K562 (cell line): ENCODE results near the gene FARP1.

Source experiments
- C11orf30 ChIP-seq: fragments of 450-650 bp; IDR thresholded peaks from 2 replicates; pipeline ENCODE4 v1.6.1; 2016; ENCODE audit warnings: low read depth, mild to moderate bottlenecking
- EP300 ChIP-seq: IDR thresholded peaks from 2 replicates; pipeline ENCODE4 v1.6.1; 2012; ENCODE audit warnings: low read length, improper control_type of control experiment
- KAT7 ChIP-seq: sonication (generic); formaldehyde crosslinking; IDR thresholded peaks from 2 replicates; pipeline ENCODE4 v1.8.0; 2022; ENCODE audit warnings: missing genetic modification reagents, mild to moderate bottlenecking, borderline replicate concordance
- KLF16 ChIP-seq: IDR thresholded peaks from 2 replicates; pipeline ENCODE4 v1.6.1; 2016; ENCODE audit warnings: antibody characterized with exemption
- MYC ChIP-seq, 2 experiments: fragments of 250-450 bp in 1 of 2; sonication (Bioruptor Pico) in 1 of 2; IDR thresholded peaks; 2 replicates each; pipeline versions ENCODE4 v1.5.1 to v1.6.1; 2012 to 2021; ENCODE audit warnings: low read depth in 2 of 2, borderline replicate concordance in 1 of 2, improper control_type of control experiment in 1 of 2, low read length in 1 of 2, mild to moderate bottlenecking in 1 of 2, moderate library complexity in 1 of 2
- RFX1 ChIP-seq: fragments of 450-650 bp; IDR thresholded peaks from 2 replicates; pipeline ENCODE4 v1.6.1; 2016; ENCODE audit warnings: mild to moderate bottlenecking, moderate library complexity
- SP1 ChIP-seq: sonication (generic); formaldehyde crosslinking; IDR thresholded peaks from 2 replicates; pipeline ENCODE4 v1.8.1; 2022; ENCODE audit warnings: mild to moderate bottlenecking, missing genetic modification reagents
- TF ChIP-seq, protein P1 (sequence below), 3 experiments: IDR thresholded peaks in 2 of 3; conservative IDR thresholded peaks in 1 of 3; 2 replicates each; pipeline ENCODE4 v1.5.1; 2011 to 2012; ENCODE audit warnings: low read length in 3 of 3, mild to moderate bottlenecking in 3 of 3, control low read depth in 2 of 3, improper control_type of control experiment in 1 of 3, inconsistent platforms in 1 of 3, low read depth in 1 of 3, mixed read lengths in 1 of 3, moderate library complexity in 1 of 3; ENCODE audit not compliant: insufficient read depth in 2 of 3
- TF ChIP-seq, protein P2 (sequence below): sonication (generic); formaldehyde crosslinking; IDR thresholded peaks from 2 replicates; pipeline ENCODE4 v1.4.0; 2020; ENCODE audit warnings: mild to moderate bottlenecking, missing genetic modification reagents

DNA sequence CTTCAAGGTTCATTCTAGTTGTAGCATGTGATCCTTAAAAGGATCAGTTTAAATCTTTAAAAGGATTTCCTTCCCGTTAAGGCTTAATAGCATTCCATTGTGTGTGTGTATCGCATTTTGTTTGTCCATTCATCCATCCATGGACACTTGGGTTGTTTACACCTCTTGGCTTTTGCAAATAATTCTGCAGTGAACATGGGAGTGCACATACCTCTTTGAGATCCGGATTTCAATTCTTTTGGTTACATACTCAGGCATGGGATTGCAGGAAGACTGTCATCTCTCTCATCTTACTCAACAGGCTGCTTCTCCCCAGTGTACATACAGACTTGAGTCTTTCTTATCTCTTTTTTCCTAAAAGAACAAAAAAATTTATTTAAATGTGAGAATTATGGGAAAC lies 32.9 kb downstream of the FARP1 start:
- no peak for TF ChIP-seq EP300
- no peak for TF ChIP-seq MYC (IDR thresholded peaks at IDR 0.05; ENCODE audit: low read depth, low read length)
- no peak for TF ChIP-seq MYC (CRISPR knock-in tag; IDR thresholded peaks at IDR 0.05; ENCODE audit: borderline replicate concordance, low read depth)
- TF ChIP-seq, protein P1, sequence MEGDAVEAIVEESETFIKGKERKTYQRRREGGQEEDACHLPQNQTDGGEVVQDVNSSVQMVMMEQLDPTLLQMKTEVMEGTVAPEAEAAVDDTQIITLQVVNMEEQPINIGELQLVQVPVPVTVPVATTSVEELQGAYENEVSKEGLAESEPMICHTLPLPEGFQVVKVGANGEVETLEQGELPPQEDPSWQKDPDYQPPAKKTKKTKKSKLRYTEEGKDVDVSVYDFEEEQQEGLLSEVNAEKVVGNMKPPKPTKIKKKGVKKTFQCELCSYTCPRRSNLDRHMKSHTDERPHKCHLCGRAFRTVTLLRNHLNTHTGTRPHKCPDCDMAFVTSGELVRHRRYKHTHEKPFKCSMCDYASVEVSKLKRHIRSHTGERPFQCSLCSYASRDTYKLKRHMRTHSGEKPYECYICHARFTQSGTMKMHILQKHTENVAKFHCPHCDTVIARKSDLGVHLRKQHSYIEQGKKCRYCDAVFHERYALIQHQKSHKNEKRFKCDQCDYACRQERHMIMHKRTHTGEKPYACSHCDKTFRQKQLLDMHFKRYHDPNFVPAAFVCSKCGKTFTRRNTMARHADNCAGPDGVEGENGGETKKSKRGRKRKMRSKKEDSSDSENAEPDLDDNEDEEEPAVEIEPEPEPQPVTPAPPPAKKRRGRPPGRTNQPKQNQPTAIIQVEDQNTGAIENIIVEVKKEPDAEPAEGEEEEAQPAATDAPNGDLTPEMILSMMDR (IDR thresholded peaks at IDR 0.05 in 2 of 3, conservative IDR thresholded peaks at IDR 0.05 in 1 of 3; ENCODE audit: insufficient read depth in 2 of 3, low read depth in 1 of 3, low read length in 3 of 3), result no peak
- TF ChIP-seq, protein P2, sequence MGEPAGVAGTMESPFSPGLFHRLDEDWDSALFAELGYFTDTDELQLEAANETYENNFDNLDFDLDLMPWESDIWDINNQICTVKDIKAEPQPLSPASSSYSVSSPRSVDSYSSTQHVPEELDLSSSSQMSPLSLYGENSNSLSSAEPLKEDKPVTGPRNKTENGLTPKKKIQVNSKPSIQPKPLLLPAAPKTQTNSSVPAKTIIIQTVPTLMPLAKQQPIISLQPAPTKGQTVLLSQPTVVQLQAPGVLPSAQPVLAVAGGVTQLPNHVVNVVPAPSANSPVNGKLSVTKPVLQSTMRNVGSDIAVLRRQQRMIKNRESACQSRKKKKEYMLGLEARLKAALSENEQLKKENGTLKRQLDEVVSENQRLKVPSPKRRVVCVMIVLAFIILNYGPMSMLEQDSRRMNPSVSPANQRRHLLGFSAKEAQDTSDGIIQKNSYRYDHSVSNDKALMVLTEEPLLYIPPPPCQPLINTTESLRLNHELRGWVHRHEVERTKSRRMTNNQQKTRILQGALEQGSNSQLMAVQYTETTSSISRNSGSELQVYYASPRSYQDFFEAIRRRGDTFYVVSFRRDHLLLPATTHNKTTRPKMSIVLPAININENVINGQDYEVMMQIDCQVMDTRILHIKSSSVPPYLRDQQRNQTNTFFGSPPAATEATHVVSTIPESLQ (CRISPR knock-in tag), result no peak
- TF ChIP-seq KLF16, result no peak
- TF ChIP-seq RFX1, result no peak
- no peak for TF ChIP-seq SP1 (CRISPR knock-in tag)
- no peak for TF ChIP-seq C11orf30
- TF ChIP-seq KAT7, result no peak
